Regular cardiac myocyte (primary cell): ENCODE data around the gene GOLGA6L25. TPM values are rescaled to one million over a fixed set of nuclear protein-coding genes. Genes with fewer than 3 reads are reported as not detected.

ENCODE experiments used
- total RNA-seq: library from RNA; depleted of rRNA; stranded (reverse); fragments of >200 nt; gene quantifications from 2 replicates; pipeline ENCODE4 v1.2.3, GENCODE V29; 2014

GOLGA6L25 gene
- not detected in 2 replicates for total RNA-seq

GRCh38 chr15:28553268-28553667 is at the start of gene GOLGA6L25:
TSS of gene GOLGA6L25 (plus strand) at chr15:28553568. CDS start at chr15:28553629, 61 bp downstream.

GRCh38 chr15:28532954-28533353 is 20.4 kb upstream of the GOLGA6L25 start, which contains the start of gene GOLGA8G:
TSS of gene GOLGA8G (minus strand) at chr15:28532971. CDS start at chr15:28532909, 62 bp downstream.

Other genes starting within 250 kb of the GOLGA6L25 start
- 35.8 and 41.6 TPM in 2 replicates for gene HERC2, start 231.4 kb upstream of the GOLGA6L25 start, total RNA-seq
- not detected in 2 replicates for gene GOLGA6L24, start 195.5 kb upstream of the GOLGA6L25 start, total RNA-seq
- not detected in 2 replicates for gene GOLGA8F, start 174.9 kb upstream of the GOLGA6L25 start, total RNA-seq
- not detected in 2 replicates for gene GOLGA8G, start 20.6 kb upstream of the GOLGA6L25 start, total RNA-seq
- gene GOLGA8M, start 158.9 kb downstream of the GOLGA6L25 start, total RNA-seq: 0.19 and 0.56 TPM in 2 replicates